Neural progenitor cell (in vitro differentiated cells): ENCODE measurements around the gene ABCC4. TPM values are rescaled to one million over a fixed set of nuclear protein-coding genes. Genes with fewer than 3 reads are reported as not detected.

Experiments used
- DNase-seq: peaks from one replicate; pipeline ENCODE4 v3.0.0-alpha.2; 2016; ENCODE audit warnings: low spot score
- H2AFZ ChIP-seq: fragments of 200-600 bp; sonication (generic); replicated peaks from 2 replicates; pipeline ENCODE4 v1.6.1; 2016; ENCODE audit warnings: antibody characterized with exemption
- H3F3A ChIP-seq: fragments of 200-600 bp; sonication (generic); 2 replicates; pipeline ENCODE4 v1.6.1; 2016; ENCODE audit warnings: antibody characterized with exemption, low read depth
- H3K27ac ChIP-seq: fragments of 200-600 bp; sonication (generic); 2 replicates; pipeline ENCODE4 v1.5.1; 2016; ENCODE audit warnings: mild to moderate bottlenecking
- H3K27me3 ChIP-seq: fragments of 200-600 bp; sonication (generic); 2 replicates; pipeline ENCODE4 v1.6.1; 2016; ENCODE audit warnings: mild to moderate bottlenecking, moderate library complexity
- H3K36me3 ChIP-seq: fragments of 200-600 bp; sonication (generic); 2 replicates; pipeline ENCODE4 v1.5.1; 2016
- H3K4me1 ChIP-seq: fragments of 200-600 bp; sonication (generic); 2 replicates; pipeline ENCODE4 v1.6.1; 2016; ENCODE audit warnings: mixed run types
- H3K4me2 ChIP-seq: fragments of 200-600 bp; sonication (generic); 2 replicates; pipeline ENCODE4 v1.6.1; 2016
- H3K4me3 ChIP-seq: fragments of 200-600 bp; sonication (generic); 2 replicates; pipeline ENCODE4 v1.5.1; 2016
- H3K79me2 ChIP-seq: fragments of 200-600 bp; sonication (generic); 2 replicates; pipeline ENCODE4 v1.6.1; 2016; ENCODE audit warnings: low read depth
- H3K9ac ChIP-seq: fragments of 200-600 bp; sonication (generic); 2 replicates; pipeline ENCODE4 v1.6.1; 2016
- H3K9me3 ChIP-seq: fragments of 200-600 bp; sonication (generic); 2 replicates; pipeline ENCODE4 v1.5.1; 2016; ENCODE audit warnings: low read depth
- H4K20me1 ChIP-seq: fragments of 200-600 bp; sonication (generic); 2 replicates; pipeline ENCODE4 v1.6.1; 2016; ENCODE audit warnings: low read depth
- H3K27ac Mint-ChIP-seq: 3 replicates; pipeline ENCODE4 v1.8.0; 2021; ENCODE audit warnings: mixed read lengths
- H3K27me3 Mint-ChIP-seq: 2 replicates; pipeline ENCODE4 v1.8.0; 2022; ENCODE audit warnings: low read depth, mild to moderate bottlenecking, inconsistent platforms, moderate library complexity, mixed read lengths; ENCODE audit not compliant: insufficient read depth
- H3K36me3 Mint-ChIP-seq: 3 replicates; pipeline ENCODE4 v1.8.0; 2021; ENCODE audit warnings: mixed read lengths
- H3K4me1 Mint-ChIP-seq: 3 replicates; pipeline ENCODE4 v1.8.0; 2021; ENCODE audit warnings: mixed read lengths
- H3K4me3 Mint-ChIP-seq: 3 replicates; pipeline ENCODE4 v1.8.0; 2021; ENCODE audit warnings: mild to moderate bottlenecking, moderate library complexity, mixed read lengths
- H3K9me3 Mint-ChIP-seq: 3 replicates; pipeline ENCODE4 v1.8.0; 2020; ENCODE audit warnings: mixed read lengths
- CTCF ChIP-seq: fragments of 200-600 bp; sonication (generic); IDR thresholded peaks from 2 replicates; pipeline ENCODE4 v1.5.1; 2017; ENCODE audit warnings: antibody characterized with exemption, mild to moderate bottlenecking
- EZH2 ChIP-seq: fragments of 200-600 bp; sonication (generic); IDR thresholded peaks from 2 replicates; pipeline ENCODE4 v1.6.1; 2017; ENCODE audit warnings: antibody characterized with exemption, mild to moderate bottlenecking, moderate library complexity
- EZH2phosphoT487 ChIP-seq: fragments of 200-600 bp; sonication (generic); IDR thresholded peaks from 2 replicates; pipeline ENCODE4 v1.6.1; 2017; ENCODE audit warnings: antibody characterized with exemption
- total RNA-seq: library from RNA; depleted of rRNA; stranded (reverse); fragments of >200 nt; gene quantifications from 2 replicates; pipeline ENCODE4 v1.2.3, GENCODE V29; 2015; ENCODE audit warnings: low replicate concordance

The ABCC4 gene
- total RNA-seq, 1 donor from 2014 or later = 23.6 TPM

- Histone ChIP-seq H3F3A (no peaks in the 10 kb centered on the region), H3K36me3 (no peaks in the 10 kb centered on the region), H3K9ac (no peak overlapping the region), H4K20me1 (no peaks in the 10 kb centered on the region), H3K9me3 (no peaks in the 10 kb centered on the region), H2AFZ (no peak overlapping the region), H3K4me3 (no peak overlapping the region), H3K4me1 (no peaks in the 10 kb centered on the region), H3K4me2 (no peak overlapping the region), H3K27ac (no peak overlapping the region), H3K79me2 (no peaks in the 10 kb centered on the region), H3K27me3 (no peaks in the 10 kb centered on the region)
- peaks cover 2% of the 10 kb centered on the region for H3K4me1 Mint-ChIP-seq
- H3K36me3 Mint-ChIP-seq = peaks cover 2% of the 10 kb centered on the region
- H3K27me3 Mint-ChIP-seq = peaks cover 6% of the 10 kb centered on the region
- no peak for DNase-seq
- TF ChIP-seq EZH2phosphoT487 = no peak
- no peak for TF ChIP-seq EZH2
- TF ChIP-seq CTCF = no peak
- no peak overlapping the region for H3K27ac Mint-ChIP-seq
- H3K4me3 Mint-ChIP-seq = no peak overlapping the region
- no peaks in the 10 kb centered on the region for H3K9me3 Mint-ChIP-seq
These were observed 59.9 kb downstream of the ABCC4 start for GRCh38 chr13:95241321-95241720.

GRCh38 chr13:95239283-95239682 lies 62.0 kb downstream of the ABCC4 start:
- no peak overlapping the region for H3K27ac ChIP-seq
- no peaks in the 10 kb centered on the region for H4K20me1 ChIP-seq
- peaks cover 2% of the 10 kb centered on the region for H3K4me1 Mint-ChIP-seq
- H3F3A ChIP-seq = no peaks in the 10 kb centered on the region
- TF ChIP-seq EZH2 = no peak
- no peak for TF ChIP-seq CTCF
- TF ChIP-seq EZH2phosphoT487 = no peak
- H3K27ac Mint-ChIP-seq = no peak overlapping the region
- peaks cover 2% of the 10 kb centered on the region for H3K36me3 Mint-ChIP-seq
- peaks cover 7% of the 10 kb centered on the region for H3K27me3 Mint-ChIP-seq
- DNase-seq = no peak
- no peaks in the 10 kb centered on the region for H3K36me3 ChIP-seq
- H3K4me3 Mint-ChIP-seq = no peak overlapping the region
- H3K27me3 ChIP-seq = no peaks in the 10 kb centered on the region
- H3K9me3 Mint-ChIP-seq = no peaks in the 10 kb centered on the region
- H2AFZ ChIP-seq = no peak overlapping the region
- no peak overlapping the region for H3K9ac ChIP-seq
- H3K9me3 ChIP-seq = no peaks in the 10 kb centered on the region
- no peaks in the 10 kb centered on the region for H3K79me2 ChIP-seq
- H3K4me1 ChIP-seq = no peaks in the 10 kb centered on the region
- no peak overlapping the region for H3K4me2 ChIP-seq
- no peak overlapping the region for H3K4me3 ChIP-seq

- Histone ChIP-seq H3K4me3 (no peak overlapping the region), H3K27ac (no peak overlapping the region), H4K20me1 (no peaks in the 10 kb centered on the region), H3K4me1 (no peaks in the 10 kb centered on the region), H3K4me2 (no peak overlapping the region), H3K9ac (no peak overlapping the region), H3F3A (no peaks in the 10 kb centered on the region), H3K36me3 (no peaks in the 10 kb centered on the region), H3K79me2 (no peaks in the 10 kb centered on the region), H3K27me3 (no peaks in the 10 kb centered on the region), H3K9me3 (no peaks in the 10 kb centered on the region), H2AFZ (no peak overlapping the region)
- no peak overlapping the region for H3K4me3 Mint-ChIP-seq
- no peak for DNase-seq
- H3K27me3 Mint-ChIP-seq = peaks cover 2% of the 10 kb centered on the region
- no peak for TF ChIP-seq EZH2
- no peak for TF ChIP-seq EZH2phosphoT487
- no peak for TF ChIP-seq CTCF
- peaks cover 2% of the 10 kb centered on the region for H3K36me3 Mint-ChIP-seq
- no peak overlapping the region for H3K27ac Mint-ChIP-seq
- H3K4me1 Mint-ChIP-seq = peaks cover 2% of the 10 kb centered on the region
- no peaks in the 10 kb centered on the region for H3K9me3 Mint-ChIP-seq
These were observed 63.9 kb downstream of the ABCC4 start for GRCh38 chr13:95237310-95237870.
